VCaP (cell line): ENCODE measurements around the gene CFL1.

Experiments
- H3K27ac ChIP-seq: fragments of 450-650 bp; 2 replicates; pipeline ENCODE4 v1.5.1; 2017
- CTCF ChIP-seq: fragments of 450-650 bp; conservative IDR thresholded peaks from 2 replicates; pipeline ENCODE4 v1.5.1; 2017; ENCODE audit warnings: mild to moderate bottlenecking, moderate library complexity

The CFL1 gene

GRCh38 chr11:65814986-65815565 is 42.9 kb downstream of the CFL1 start:
- H3K27ac ChIP-seq: no peak overlapping the region

GRCh38 chr11:65814131-65814985 is 43.6 kb downstream of the CFL1 start:
- no peak overlapping the region for H3K27ac ChIP-seq
- TF ChIP-seq CTCF: no peak

More at GRCh38 chr11:65814986-65815565, 42.9 kb downstream of the CFL1 start:
- no peak for TF ChIP-seq CTCF

- H3K27ac ChIP-seq: no peak overlapping the region
- TF ChIP-seq CTCF: no peak
Observed at GRCh38 chr11:65811764-65812475, 46.1 kb downstream of the CFL1 start.

GRCh38 chr11:65810046-65810868 is 47.7 kb downstream of the CFL1 start:
- TF ChIP-seq CTCF: no peak
- H3K27ac ChIP-seq: no peak overlapping the region

- TF ChIP-seq CTCF: no peak
- H3K27ac ChIP-seq: no peak overlapping the region
Observed at GRCh38 chr11:65809496-65809895, 48.5 kb downstream of the CFL1 start.

GRCh38 chr11:65808744-65809341 is 49.1 kb downstream of the CFL1 start:
- no peak overlapping the region for H3K27ac ChIP-seq
- TF ChIP-seq CTCF: no peak
